HepG2 (cell line): ENCODE results near the gene MAEA. TPM values are rescaled to one million over a fixed set of nuclear protein-coding genes. Genes with fewer than 3 reads are reported as not detected.

Experiments
- ARNT ChIP-seq: fragments of 450-650 bp; IDR thresholded peaks from 2 replicates; pipeline ENCODE4 v1.6.1; 2017
- BRF2 ChIP-seq: sonication (generic); formaldehyde crosslinking; IDR thresholded peaks from 2 replicates; pipeline ENCODE4 v1.8.1; 2022; ENCODE audit warnings: mild to moderate bottlenecking, missing genetic modification reagents
- ELF1 ChIP-seq: sonication (generic); formaldehyde crosslinking; IDR thresholded peaks from 2 replicates; pipeline ENCODE4 v1.4.0; 2020; ENCODE audit warnings: missing genetic modification reagents
- ELK4 ChIP-seq: sonication (generic); formaldehyde crosslinking; IDR thresholded peaks from 2 replicates; pipeline ENCODE4 v1.9.0; 2021; ENCODE audit warnings: missing genetic modification reagents, borderline replicate concordance
- FIP1L1 ChIP-seq: fragments of 200-400 bp; formaldehyde crosslinking; IDR thresholded peaks from 2 replicates; pipeline ENCODE4 v1.6.1; 2018; ENCODE audit warnings: low read depth, mild to moderate bottlenecking, low read length, moderate library complexity, borderline replicate concordance; ENCODE audit not compliant: insufficient read depth
- KDM4B ChIP-seq: sonication (generic); formaldehyde crosslinking; IDR thresholded peaks from 2 replicates; pipeline ENCODE4 v1.4.0; 2020; ENCODE audit warnings: missing genetic modification reagents
- MYC ChIP-seq: sonication (generic); formaldehyde crosslinking; IDR thresholded peaks from 2 replicates; pipeline ENCODE4 v1.9.0; 2021; ENCODE audit warnings: missing genetic modification reagents, borderline replicate concordance
- NFATC3 ChIP-seq: sonication (generic); formaldehyde crosslinking; IDR thresholded peaks from 2 replicates; pipeline ENCODE4 v1.5.1; 2020; ENCODE audit warnings: mild to moderate bottlenecking, missing genetic modification reagents
- POLR2A ChIP-seq, 2 experiments: IDR thresholded peaks; 2 replicates each; pipeline ENCODE4 v1.6.1; 2011; ENCODE audit warnings: low read depth in 2 of 2, low read length in 2 of 2, mild to moderate bottlenecking in 1 of 2, moderate library complexity in 1 of 2; ENCODE audit not compliant: insufficient read depth in 1 of 2
- REST ChIP-seq, 2 experiments: IDR thresholded peaks; 2 replicates each; pipeline ENCODE4 v1.6.1; 2011 to 2012; ENCODE audit warnings: low read length in 2 of 2, borderline replicate concordance in 1 of 2, low read depth in 1 of 2, mild to moderate bottlenecking in 1 of 2, moderate library complexity in 1 of 2
- SIN3A ChIP-seq: IDR thresholded peaks from 2 replicates; pipeline ENCODE4 v1.6.1; 2011; ENCODE audit warnings: low read depth, mild to moderate bottlenecking, control low read depth, low read length, borderline replicate concordance
- SMYD3 ChIP-seq: sonication (generic); formaldehyde crosslinking; IDR thresholded peaks from 2 replicates; pipeline ENCODE4 v1.8.1; 2023; ENCODE audit warnings: mild to moderate bottlenecking, missing genetic modification reagents
- SP4 ChIP-seq: sonication (generic); formaldehyde crosslinking; IDR thresholded peaks from 2 replicates; pipeline ENCODE4 v1.8.1; 2023; ENCODE audit warnings: mild to moderate bottlenecking, missing genetic modification reagents
- THYN1 ChIP-seq: sonication (generic); formaldehyde crosslinking; IDR thresholded peaks from 2 replicates; pipeline ENCODE4 v1.8.1; 2023; ENCODE audit warnings: low read depth, mild to moderate bottlenecking, moderate library complexity, missing genetic modification reagents, borderline replicate concordance
- ZNF136 ChIP-seq: sonication (generic); formaldehyde crosslinking; IDR thresholded peaks from 2 replicates; pipeline ENCODE4 v1.8.1; 2022; ENCODE audit warnings: low read depth, mild to moderate bottlenecking, moderate library complexity, missing genetic modification reagents
- ZNF331 ChIP-seq: sonication (generic); formaldehyde crosslinking; IDR thresholded peaks from 2 replicates; pipeline ENCODE4 v1.4.0; 2020; ENCODE audit warnings: missing genetic modification reagents
- ZNF33B ChIP-seq: sonication (generic); formaldehyde crosslinking; IDR thresholded peaks from 2 replicates; pipeline ENCODE4 v1.5.1; 2020; ENCODE audit warnings: mild to moderate bottlenecking, missing genetic modification reagents
- ZNF572 ChIP-seq: sonication (generic); formaldehyde crosslinking; IDR thresholded peaks from 2 replicates; pipeline ENCODE4 v1.5.1; 2020; ENCODE audit warnings: mild to moderate bottlenecking, missing genetic modification reagents
- ZNF749 ChIP-seq: sonication (generic); formaldehyde crosslinking; IDR thresholded peaks from 2 replicates; pipeline ENCODE4 v1.8.0; 2022; ENCODE audit warnings: mild to moderate bottlenecking, missing genetic modification reagents, moderate library complexity, borderline replicate concordance
- polyA plus RNA-seq, 8 experiments: library from polyadenylated mRNA; depleted of rRNA in 3 of 8; stranded (reverse) in 7 of 8; unstranded in 1 of 8; fragments of >200 nt; fragmentation: Illumina TruSeq in 4 of 8; extraction: Trizol in 4 of 8; gene quantifications; 2 replicates each; pipeline versions ENCODE4 v1.2.1 to v1.2.3, GENCODE V29; 2011 to 2016; ENCODE audit warnings: low read depth in 4 of 8, missing spikeins in 1 of 8, mixed read lengths in 1 of 8; ENCODE audit not compliant: insufficient read depth in 1 of 8
- total RNA-seq, 5 experiments: library from RNA; depleted of rRNA; stranded (reverse); fragments of >200 nt; fragmentation: Illumina TruSeq; extraction: Trizol; gene quantifications; 2 replicates each; pipeline ENCODE4 v1.2.3, GENCODE V29; 2016; ENCODE audit warnings: low read depth in 1 of 5
- TF ChIP-seq, protein P1 (sequence below): sonication (generic); formaldehyde crosslinking; IDR thresholded peaks from 2 replicates; pipeline ENCODE4 v1.4.0; 2020; ENCODE audit warnings: missing genetic modification reagents, borderline replicate concordance

The MAEA gene
- total and polyA plus RNA-seq, 2 of the 13 experiments (the other 11 are each of a cell fraction or from before 2014, with no cell fraction given) = 52.0 to 57.1 TPM

DNA sequence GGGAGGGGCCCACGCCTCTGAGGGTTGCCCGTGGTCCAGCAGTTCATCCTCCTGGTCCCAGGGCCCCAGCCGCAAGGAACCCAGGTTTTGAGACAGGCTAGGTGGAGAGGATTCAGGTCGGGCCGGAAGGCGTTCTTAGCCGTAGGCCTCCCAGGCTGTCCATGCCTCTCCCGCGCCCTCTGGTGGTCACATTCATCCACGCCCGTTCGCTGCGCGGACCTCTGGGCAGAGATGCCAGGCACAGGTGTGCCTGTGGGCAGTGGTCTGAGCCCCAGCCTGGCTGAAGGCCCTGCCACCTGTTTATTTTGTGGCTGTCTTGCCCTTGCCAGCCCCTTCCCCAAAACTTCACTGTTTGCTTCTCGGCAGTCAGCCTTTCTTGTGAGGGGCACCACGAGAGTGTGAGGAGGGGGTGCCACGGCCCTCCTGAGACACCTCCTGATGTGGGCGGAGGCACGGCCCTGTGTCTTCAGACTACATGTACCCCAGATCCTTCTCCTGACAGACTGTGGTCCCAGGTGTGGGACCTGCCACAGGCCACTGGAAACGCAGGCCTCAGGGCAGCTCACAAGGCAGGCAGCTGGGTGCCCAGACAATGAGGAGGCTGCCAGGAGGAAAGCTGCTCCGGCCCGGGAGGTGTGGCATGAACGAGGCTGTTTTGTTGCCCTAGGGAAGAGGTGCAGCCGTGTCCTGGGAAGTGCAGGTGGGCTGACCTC lies 62.3 kb downstream of the MAEA start (continued):
- TF ChIP-seq ZNF33B (CRISPR knock-in tag) = no peak
- 0 out of 2 replicates have a peak, but pooled peaks have one; percentile 19 for TF ChIP-seq ELF1 (CRISPR knock-in tag)
- TF ChIP-seq THYN1 (CRISPR knock-in tag) = no peak
- no peak for TF ChIP-seq REST (IDR thresholded peaks at IDR 0.05; ENCODE audit: borderline replicate concordance in 1 of 2, low read depth in 1 of 2, low read length in 2 of 2)
- no peak for TF ChIP-seq NFATC3 (CRISPR knock-in tag)
- TF ChIP-seq ZNF572 = no peak
- no peak for TF ChIP-seq ZNF136 (CRISPR knock-in tag)
- TF ChIP-seq ZNF749 (CRISPR knock-in tag) = no peak
- no peak for TF ChIP-seq KDM4B (CRISPR knock-in tag)
- TF ChIP-seq SMYD3 (CRISPR knock-in tag) = no peak
- TF ChIP-seq ZNF331 (CRISPR knock-in tag) = no peak
- TF ChIP-seq POLR2A (IDR thresholded peaks at IDR 0.05; ENCODE audit: insufficient read depth in 1 of 2, low read depth in 2 of 2, low read length in 2 of 2) = no peak
- TF ChIP-seq ARNT = no peak
- no peak for TF ChIP-seq ELK4 (CRISPR knock-in tag)
- TF ChIP-seq BRF2 (CRISPR knock-in tag) = no peak
- TF ChIP-seq, protein P1, sequence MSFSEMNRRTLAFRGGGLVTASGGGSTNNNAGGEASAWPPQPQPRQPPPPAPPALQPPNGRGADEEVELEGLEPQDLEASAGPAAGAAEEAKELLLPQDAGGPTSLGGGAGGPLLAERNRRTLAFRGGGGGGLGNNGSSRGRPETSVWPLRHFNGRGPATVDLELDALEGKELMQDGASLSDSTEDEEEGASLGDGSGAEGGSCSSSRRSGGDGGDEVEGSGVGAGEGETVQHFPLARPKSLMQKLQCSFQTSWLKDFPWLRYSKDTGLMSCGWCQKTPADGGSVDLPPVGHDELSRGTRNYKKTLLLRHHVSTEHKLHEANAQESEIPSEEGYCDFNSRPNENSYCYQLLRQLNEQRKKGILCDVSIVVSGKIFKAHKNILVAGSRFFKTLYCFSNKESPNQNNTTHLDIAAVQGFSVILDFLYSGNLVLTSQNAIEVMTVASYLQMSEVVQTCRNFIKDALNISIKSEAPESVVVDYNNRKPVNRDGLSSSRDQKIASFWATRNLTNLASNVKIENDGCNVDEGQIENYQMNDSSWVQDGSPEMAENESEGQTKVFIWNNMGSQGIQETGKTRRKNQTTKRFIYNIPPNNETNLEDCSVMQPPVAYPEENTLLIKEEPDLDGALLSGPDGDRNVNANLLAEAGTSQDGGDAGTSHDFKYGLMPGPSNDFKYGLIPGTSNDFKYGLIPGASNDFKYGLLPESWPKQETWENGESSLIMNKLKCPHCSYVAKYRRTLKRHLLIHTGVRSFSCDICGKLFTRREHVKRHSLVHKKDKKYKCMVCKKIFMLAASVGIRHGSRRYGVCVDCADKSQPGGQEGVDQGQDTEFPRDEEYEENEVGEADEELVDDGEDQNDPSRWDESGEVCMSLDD (CRISPR knock-in tag) = no peak
- TF ChIP-seq FIP1L1 = no peak
- TF ChIP-seq MYC (CRISPR knock-in tag) = 0 out of 2 replicates have a peak, but pooled peaks have one; percentile 17
- TF ChIP-seq SIN3A = no peak
- peak; percentile 36; the same call in 1 of the 2 replicates for TF ChIP-seq SP4 (CRISPR knock-in tag)
